IPS-15b (cell line): ENCODE results near the gene NAV2.
"Not testable (repeated sequence)": the region's sequence is repeated elsewhere in the genome, so short reads cannot be mapped to it uniquely, and the experiment has no call there.

ENCODE experiments used
- H3K27me3 ChIP-seq: one replicate; pipeline ENCODE4 v1.6.1; 2013; ENCODE audit warnings: low read length; ENCODE audit not compliant: control insufficient read depth, insufficient read depth
- H3K36me3 ChIP-seq: one replicate; pipeline ENCODE4 v1.6.1; 2013; ENCODE audit warnings: low read length; ENCODE audit not compliant: control insufficient read depth, insufficient read depth
- H3K4me1 ChIP-seq: one replicate; pipeline ENCODE4 v1.6.1; 2013; ENCODE audit warnings: mild to moderate bottlenecking, low read length; ENCODE audit not compliant: control insufficient read depth, insufficient read depth
- H3K4me3 ChIP-seq: one replicate; pipeline ENCODE4 v1.5.1; 2013; ENCODE audit warnings: low read depth, low read length
- H3K9ac ChIP-seq: one replicate; pipeline ENCODE4 v1.6.1; 2013; ENCODE audit warnings: low read depth, mild to moderate bottlenecking, low read length
- H3K9me3 ChIP-seq: one replicate; pipeline ENCODE4 v1.6.1; 2013; ENCODE audit warnings: mild to moderate bottlenecking, low read length; ENCODE audit not compliant: control insufficient read depth, insufficient read depth

The NAV2 gene

GRCh38 chr11:20120134-20120925 is 407.7 kb downstream of the NAV2 start:
- Histone ChIP-seq H3K9ac (no peak overlapping the region), H3K9me3 (no peaks in the 10 kb centered on the region), H3K36me3 (peaks cover 16% of the 10 kb centered on the region), H3K27me3 (no peaks in the 10 kb centered on the region), H3K4me1 (no peaks in the 10 kb centered on the region), H3K4me3 (no peak overlapping the region)

GRCh38 chr11:20122131-20122530 is 409.5 kb downstream of the NAV2 start:
- H3K9ac ChIP-seq, result no peak overlapping the region

GRCh38 chr11:20125927-20126326 is 413.3 kb downstream of the NAV2 start:
- no peak overlapping the region for H3K9ac ChIP-seq

More at GRCh38 chr11:20122131-20122530, 409.5 kb downstream of the NAV2 start:
- Histone ChIP-seq H3K4me3 (no peak overlapping the region), H3K9me3 (no peaks in the 10 kb centered on the region), H3K27me3 (no peaks in the 10 kb centered on the region), H3K36me3 (peaks cover 16% of the 10 kb centered on the region), H3K4me1 (no peaks in the 10 kb centered on the region)

GRCh38 chr11:20126724-20127123 is 414.1 kb downstream of the NAV2 start:
- Histone ChIP-seq H3K4me3 (no peak overlapping the region), H3K27me3 (peaks cover 20% of the 10 kb centered on the region), H3K36me3 (no peaks in the 10 kb centered on the region), H3K4me1 (no peaks in the 10 kb centered on the region), H3K9ac (no peak overlapping the region), H3K9me3 (no peaks in the 10 kb centered on the region)

More at GRCh38 chr11:20125927-20126326, 413.3 kb downstream of the NAV2 start:
- Histone ChIP-seq H3K9me3 (no peaks in the 10 kb centered on the region), H3K27me3 (peaks cover 12% of the 10 kb centered on the region), H3K36me3 (no peaks in the 10 kb centered on the region), H3K4me1 (no peaks in the 10 kb centered on the region), H3K4me3 (no peak overlapping the region)

- no peak overlapping the region for H3K9ac ChIP-seq
Observed at GRCh38 chr11:20127671-20128527, 415.3 kb downstream of the NAV2 start.

GRCh38 chr11:20128528-20128825 is 415.8 kb downstream of the NAV2 start:
- H3K9me3 ChIP-seq, H3K9ac ChIP-seq, H3K36me3 ChIP-seq, H3K4me1 ChIP-seq, H3K4me3 ChIP-seq: not testable (repeated sequence)
- H3K27me3 ChIP-seq, result peaks cover 33% of the 10 kb centered on the region

More at GRCh38 chr11:20127671-20128527, 415.3 kb downstream of the NAV2 start:
- Histone ChIP-seq H3K9me3 (no peaks in the 10 kb centered on the region), H3K36me3 (no peaks in the 10 kb centered on the region), H3K4me3 (no peak overlapping the region), H3K27me3 (peaks cover 30% of the 10 kb centered on the region), H3K4me1 (no peaks in the 10 kb centered on the region)

- H3K9ac ChIP-seq, result no peak overlapping the region
- H3K9me3 ChIP-seq, result no peaks in the 10 kb centered on the region
- H3K27me3 ChIP-seq, result peaks cover 38% of the 10 kb centered on the region
- H3K36me3 ChIP-seq, result no peaks in the 10 kb centered on the region
- no peak overlapping the region for H3K4me3 ChIP-seq
- H3K4me1 ChIP-seq, result no peaks in the 10 kb centered on the region
Observed at GRCh38 chr11:20129665-20130064, 417.0 kb downstream of the NAV2 start.

- peaks cover 43% of the 10 kb centered on the region for H3K27me3 ChIP-seq
- H3K9ac ChIP-seq, result peak overlapping the region; percentile 56
- no peaks in the 10 kb centered on the region for H3K4me1 ChIP-seq
- no peaks in the 10 kb centered on the region for H3K9me3 ChIP-seq
- H3K36me3 ChIP-seq, result no peaks in the 10 kb centered on the region
- peak overlapping the region; percentile 81 for H3K4me3 ChIP-seq
Observed at GRCh38 chr11:20131788-20132666, 419.4 kb downstream of the NAV2 start.

GRCh38 chr11:20132667-20133039 is 420.0 kb downstream of the NAV2 start:
- Histone ChIP-seq H3K9me3 (no peaks in the 10 kb centered on the region), H3K9ac (no peak overlapping the region)

GRCh38 chr11:20134991-20135736 is 422.5 kb downstream of the NAV2 start:
- H3K9me3 ChIP-seq, result no peaks in the 10 kb centered on the region
- peaks cover 49% of the 10 kb centered on the region for H3K27me3 ChIP-seq
- no peaks in the 10 kb centered on the region for H3K4me1 ChIP-seq
- no peaks in the 10 kb centered on the region for H3K36me3 ChIP-seq
- H3K9ac ChIP-seq, result no peak overlapping the region
- no peak overlapping the region for H3K4me3 ChIP-seq

More at GRCh38 chr11:20132667-20133039, 420.0 kb downstream of the NAV2 start:
- peaks cover 43% of the 10 kb centered on the region for H3K27me3 ChIP-seq
- H3K4me3 ChIP-seq, result peak overlapping the region; percentile 81
- H3K36me3 ChIP-seq, result no peaks in the 10 kb centered on the region
- H3K4me1 ChIP-seq, result no peaks in the 10 kb centered on the region

- Histone ChIP-seq H3K4me1 (no peaks in the 10 kb centered on the region), H3K9ac (no peak overlapping the region), H3K4me3 (no peak overlapping the region), H3K27me3 (peaks cover 29% of the 10 kb centered on the region), H3K36me3 (no peaks in the 10 kb centered on the region), H3K9me3 (no peaks in the 10 kb centered on the region)
Observed at GRCh38 chr11:20137637-20138036, 425.0 kb downstream of the NAV2 start.
